ENCODE results near the gene ZNF346. TPM values are rescaled to one million over a fixed set of nuclear protein-coding genes. Genes with fewer than 3 reads are reported as not detected.

The ZNF346 gene
- polyA plus RNA-seq, 4 donors = 4.2 to 15.7 (median 5.4) TPM

- H3K4me3 ChIP-seq (ENCODE audit: low read depth in 1 of 3, low read length in 3 of 3) = no peak overlapping the region
- H3K27me3 ChIP-seq (ENCODE audit: control insufficient read depth in 3 of 3, insufficient read depth in 3 of 3, low read length in 3 of 3) = no peaks in the 10 kb centered on the region
- peaks cover under 1 to 5% (median 3%) of the 10 kb centered on the region in 3 donors for H3K4me1 ChIP-seq (ENCODE audit: control insufficient read depth in 3 of 3, insufficient read depth in 2 of 3, low read depth in 1 of 3, low read length in 2 of 3)
- no peaks in the 10 kb centered on the region for H3K9me3 ChIP-seq (ENCODE audit: control insufficient read depth in 2 of 2, insufficient read depth in 1 of 2, low read depth in 1 of 2, low read length in 1 of 2)
- DNase-seq (no peak), FAIRE-seq (no peak)
- H3K27ac ChIP-seq (ENCODE audit: low read depth in 1 of 3, low read length in 2 of 3) = no peak overlapping the region
- WGBS, 3 donors = 81 to 91% (median 91%) methylated on average over 2 of the region's 2 CpGs
- H3K36me3 ChIP-seq (ENCODE audit: control insufficient read depth in 3 of 3, insufficient read depth in 2 of 3, low read depth in 1 of 3, low read length in 3 of 3) = no peaks in the 10 kb centered on the region
These were observed 4.2 kb upstream of the ZNF346 start for GRCh38 chr5:177018341-177018740.

GRCh38 chr5:177020033-177020432 is 2.5 kb upstream of the ZNF346 start:
- Histone ChIP-seq H3K27me3 (ENCODE audit: control insufficient read depth in 3 of 3, insufficient read depth in 3 of 3, low read length in 3 of 3) (no peaks in the 10 kb centered on the region), H3K4me1 (ENCODE audit: control insufficient read depth in 3 of 3, insufficient read depth in 2 of 3, low read depth in 1 of 3, low read length in 2 of 3) (peaks cover 3 to 6% (median 5%) of the 10 kb centered on the region in 3 donors), H3K9me3 (ENCODE audit: control insufficient read depth in 2 of 2, insufficient read depth in 1 of 2, low read depth in 1 of 2, low read length in 1 of 2) (no peaks in the 10 kb centered on the region), H3K36me3 (ENCODE audit: control insufficient read depth in 3 of 3, insufficient read depth in 2 of 3, low read depth in 1 of 3, low read length in 3 of 3) (peaks cover 0 to 3% (median 0%) of the 10 kb centered on the region in 3 donors), H3K4me3 (ENCODE audit: low read depth in 1 of 3, low read length in 3 of 3) (no peak overlapping the region), H3K27ac (ENCODE audit: low read depth in 1 of 3, low read length in 2 of 3) (no peak overlapping the region)
- 93 to 98% (median 95%) methylated on average over 2 of the region's 2 CpGs for WGBS, 3 donors
- no peak for FAIRE-seq
- DNase-seq = no peak

GRCh38 chr5:177023303-177023664 is 788 bp downstream of the ZNF346 start:
- peak overlapping the region; percentile 27 to 75 (median 65) for H3K27ac ChIP-seq (ENCODE audit: low read depth in 1 of 3, low read length in 2 of 3)
- DNase-seq = peak in 1 of 2 donors; percentile 21
- WGBS, 3 donors = 23 to 36% (median 28%) methylated on average over 6 of the region's 6 CpGs
- H3K4me3 ChIP-seq (ENCODE audit: low read depth in 1 of 3, low read length in 3 of 3) = peak overlapping the region; percentile 89 to 95 (median 95)
- peaks cover 3 to 6% (median 5%) of the 10 kb centered on the region in 3 donors for H3K4me1 ChIP-seq (ENCODE audit: control insufficient read depth in 3 of 3, insufficient read depth in 2 of 3, low read depth in 1 of 3, low read length in 2 of 3)
- H3K9me3 ChIP-seq (ENCODE audit: control insufficient read depth in 2 of 2, insufficient read depth in 1 of 2, low read depth in 1 of 2, low read length in 1 of 2) = no peaks in the 10 kb centered on the region
- no peaks in the 10 kb centered on the region for H3K27me3 ChIP-seq (ENCODE audit: control insufficient read depth in 3 of 3, insufficient read depth in 3 of 3, low read length in 3 of 3)
- peaks cover 0 to 11% (median 0%) of the 10 kb centered on the region in 3 donors for H3K36me3 ChIP-seq (ENCODE audit: control insufficient read depth in 3 of 3, insufficient read depth in 2 of 3, low read depth in 1 of 3, low read length in 3 of 3)
- no peak for FAIRE-seq

- no peaks in the 10 kb centered on the region for H3K27me3 ChIP-seq (ENCODE audit: control insufficient read depth in 3 of 3, insufficient read depth in 3 of 3, low read length in 3 of 3)
- H3K36me3 ChIP-seq (ENCODE audit: control insufficient read depth in 3 of 3, insufficient read depth in 2 of 3, low read depth in 1 of 3, low read length in 3 of 3) = peaks cover 0 to 11% (median 0%) of the 10 kb centered on the region in 3 donors
- WGBS, 3 donors = 91 to 96% (median 95%) methylated on average over 1 of the region's 1 CpG
- peaks cover 3 to 6% (median 5%) of the 10 kb centered on the region in 3 donors for H3K4me1 ChIP-seq (ENCODE audit: control insufficient read depth in 3 of 3, insufficient read depth in 2 of 3, low read depth in 1 of 3, low read length in 2 of 3)
- no peak for FAIRE-seq
- DNase-seq = no peak
- peaks cover 0 to under 1% of the 10 kb centered on the region in 2 donors for H3K9me3 ChIP-seq (ENCODE audit: control insufficient read depth in 2 of 2, insufficient read depth in 1 of 2, low read depth in 1 of 2, low read length in 1 of 2)
- H3K27ac ChIP-seq (ENCODE audit: low read depth in 1 of 3, low read length in 2 of 3) = no peak overlapping the region
- no peak overlapping the region for H3K4me3 ChIP-seq (ENCODE audit: low read depth in 1 of 3, low read length in 3 of 3)
These were observed 2.1 kb downstream of the ZNF346 start for GRCh38 chr5:177024559-177024958.

GRCh38 chr5:177025101-177025601 is 2.7 kb downstream of the ZNF346 start:
- WGBS, 3 donors = 78 to 88% (median 83%) methylated on average over 3 of the region's 3 CpGs
- Histone ChIP-seq H3K36me3 (ENCODE audit: control insufficient read depth in 3 of 3, insufficient read depth in 2 of 3, low read depth in 1 of 3, low read length in 3 of 3) (peaks cover 0 to 11% (median 0%) of the 10 kb centered on the region in 3 donors), H3K27me3 (ENCODE audit: control insufficient read depth in 3 of 3, insufficient read depth in 3 of 3, low read length in 3 of 3) (no peaks in the 10 kb centered on the region), H3K4me1 (ENCODE audit: control insufficient read depth in 3 of 3, insufficient read depth in 2 of 3, low read depth in 1 of 3, low read length in 2 of 3) (peaks cover 3 to 6% (median 5%) of the 10 kb centered on the region in 3 donors), H3K9me3 (ENCODE audit: control insufficient read depth in 2 of 2, insufficient read depth in 1 of 2, low read depth in 1 of 2, low read length in 1 of 2) (peaks cover 0 to 4% of the 10 kb centered on the region in 2 donors), H3K27ac (ENCODE audit: low read depth in 1 of 3, low read length in 2 of 3) (no peak overlapping the region), H3K4me3 (ENCODE audit: low read depth in 1 of 3, low read length in 3 of 3) (no peak overlapping the region)
- FAIRE-seq (no peak), DNase-seq (no peak)

- FAIRE-seq = no peak
- 97 to 100% (median 100%) methylated on average over 2 of the region's 2 CpGs for WGBS, 3 donors
- peaks cover 0 to 20% (median 0%) of the 10 kb centered on the region in 3 donors for H3K36me3 ChIP-seq (ENCODE audit: control insufficient read depth in 3 of 3, insufficient read depth in 2 of 3, low read depth in 1 of 3, low read length in 3 of 3)
- peaks cover 0 to 8% of the 10 kb centered on the region in 2 donors for H3K9me3 ChIP-seq (ENCODE audit: control insufficient read depth in 2 of 2, insufficient read depth in 1 of 2, low read depth in 1 of 2, low read length in 1 of 2)
- no peaks in the 10 kb centered on the region for H3K27me3 ChIP-seq (ENCODE audit: control insufficient read depth in 3 of 3, insufficient read depth in 3 of 3, low read length in 3 of 3)
- no peak overlapping the region for H3K4me3 ChIP-seq (ENCODE audit: low read depth in 1 of 3, low read length in 3 of 3)
- DNase-seq = no peak
- no peak overlapping the region for H3K27ac ChIP-seq (ENCODE audit: low read depth in 1 of 3, low read length in 2 of 3)
- peaks cover 0 to 6% (median 3%) of the 10 kb centered on the region in 3 donors for H3K4me1 ChIP-seq (ENCODE audit: control insufficient read depth in 3 of 3, insufficient read depth in 2 of 3, low read depth in 1 of 3, low read length in 2 of 3)
These were observed 5.2 kb downstream of the ZNF346 start for GRCh38 chr5:177027665-177028064.

GRCh38 chr5:177029498-177029897 is 7.0 kb downstream of the ZNF346 start:
- Histone ChIP-seq H3K27ac (ENCODE audit: low read depth in 1 of 3, low read length in 2 of 3) (no peak overlapping the region), H3K9me3 (ENCODE audit: control insufficient read depth in 2 of 2, insufficient read depth in 1 of 2, low read depth in 1 of 2, low read length in 1 of 2) (peaks cover 0 to 8% of the 10 kb centered on the region in 2 donors), H3K4me3 (ENCODE audit: low read depth in 1 of 3, low read length in 3 of 3) (no peak overlapping the region), H3K4me1 (ENCODE audit: control insufficient read depth in 3 of 3, insufficient read depth in 2 of 3, low read depth in 1 of 3, low read length in 2 of 3) (no peaks in the 10 kb centered on the region), H3K27me3 (ENCODE audit: control insufficient read depth in 3 of 3, insufficient read depth in 3 of 3, low read length in 3 of 3) (no peaks in the 10 kb centered on the region), H3K36me3 (ENCODE audit: control insufficient read depth in 3 of 3, insufficient read depth in 2 of 3, low read depth in 1 of 3, low read length in 3 of 3) (peaks cover 0 to 25% (median 0%) of the 10 kb centered on the region in 3 donors)
- DNase-seq (no peak), FAIRE-seq (no peak)
- 89 to 93% (median 93%) methylated on average over 6 of the region's 6 CpGs for WGBS, 3 donors

- Histone ChIP-seq H3K4me3 (ENCODE audit: low read depth in 1 of 3, low read length in 3 of 3) (no peak overlapping the region), H3K36me3 (ENCODE audit: control insufficient read depth in 3 of 3, insufficient read depth in 2 of 3, low read depth in 1 of 3, low read length in 3 of 3) (peaks cover 0 to 26% (median 0%) of the 10 kb centered on the region in 3 donors), H3K27ac (ENCODE audit: low read depth in 1 of 3, low read length in 2 of 3) (no peak overlapping the region), H3K4me1 (ENCODE audit: control insufficient read depth in 3 of 3, insufficient read depth in 2 of 3, low read depth in 1 of 3, low read length in 2 of 3) (peaks cover 0 to 5% (median 0%) of the 10 kb centered on the region in 3 donors), H3K27me3 (ENCODE audit: control insufficient read depth in 3 of 3, insufficient read depth in 3 of 3, low read length in 3 of 3) (no peaks in the 10 kb centered on the region), H3K9me3 (ENCODE audit: control insufficient read depth in 2 of 2, insufficient read depth in 1 of 2, low read depth in 1 of 2, low read length in 1 of 2) (peaks cover 0 to 2% of the 10 kb centered on the region in 2 donors)
- no peak for FAIRE-seq
- WGBS, 3 donors = 61 to 91% (median 89%) methylated on average over 1 of the region's 1 CpG
- no peak for DNase-seq
These were observed 13.5 kb downstream of the ZNF346 start for GRCh38 chr5:177035976-177036375.

GRCh38 chr5:177036443-177036842 is 13.9 kb downstream of the ZNF346 start:
- DNase-seq (no peak), FAIRE-seq (no peak)
- Histone ChIP-seq H3K36me3 (ENCODE audit: control insufficient read depth in 3 of 3, insufficient read depth in 2 of 3, low read depth in 1 of 3, low read length in 3 of 3) (peaks cover 0 to 26% (median 0%) of the 10 kb centered on the region in 3 donors), H3K27ac (ENCODE audit: low read depth in 1 of 3, low read length in 2 of 3) (no peak overlapping the region), H3K4me3 (ENCODE audit: low read depth in 1 of 3, low read length in 3 of 3) (no peak overlapping the region), H3K9me3 (ENCODE audit: control insufficient read depth in 2 of 2, insufficient read depth in 1 of 2, low read depth in 1 of 2, low read length in 1 of 2) (no peaks in the 10 kb centered on the region), H3K27me3 (ENCODE audit: control insufficient read depth in 3 of 3, insufficient read depth in 3 of 3, low read length in 3 of 3) (no peaks in the 10 kb centered on the region), H3K4me1 (ENCODE audit: control insufficient read depth in 3 of 3, insufficient read depth in 2 of 3, low read depth in 1 of 3, low read length in 2 of 3) (peaks cover 0 to 5% (median 0%) of the 10 kb centered on the region in 3 donors)
- 72 to 79% (median 78%) methylated on average over 5 of the region's 5 CpGs for WGBS, 3 donors
